Measurements from ENCODE around the gene SLC49A3. TPM values are rescaled to one million over a fixed set of nuclear protein-coding genes. Genes with fewer than 3 reads are reported as not detected.

The SLC49A3 gene
- total and polyA plus RNA-seq, 2 of the 8 experiments (the other 6 are each of a cell fraction or from before 2014, with no cell fraction given) = 5.0 to 8.8 TPM

DNA sequence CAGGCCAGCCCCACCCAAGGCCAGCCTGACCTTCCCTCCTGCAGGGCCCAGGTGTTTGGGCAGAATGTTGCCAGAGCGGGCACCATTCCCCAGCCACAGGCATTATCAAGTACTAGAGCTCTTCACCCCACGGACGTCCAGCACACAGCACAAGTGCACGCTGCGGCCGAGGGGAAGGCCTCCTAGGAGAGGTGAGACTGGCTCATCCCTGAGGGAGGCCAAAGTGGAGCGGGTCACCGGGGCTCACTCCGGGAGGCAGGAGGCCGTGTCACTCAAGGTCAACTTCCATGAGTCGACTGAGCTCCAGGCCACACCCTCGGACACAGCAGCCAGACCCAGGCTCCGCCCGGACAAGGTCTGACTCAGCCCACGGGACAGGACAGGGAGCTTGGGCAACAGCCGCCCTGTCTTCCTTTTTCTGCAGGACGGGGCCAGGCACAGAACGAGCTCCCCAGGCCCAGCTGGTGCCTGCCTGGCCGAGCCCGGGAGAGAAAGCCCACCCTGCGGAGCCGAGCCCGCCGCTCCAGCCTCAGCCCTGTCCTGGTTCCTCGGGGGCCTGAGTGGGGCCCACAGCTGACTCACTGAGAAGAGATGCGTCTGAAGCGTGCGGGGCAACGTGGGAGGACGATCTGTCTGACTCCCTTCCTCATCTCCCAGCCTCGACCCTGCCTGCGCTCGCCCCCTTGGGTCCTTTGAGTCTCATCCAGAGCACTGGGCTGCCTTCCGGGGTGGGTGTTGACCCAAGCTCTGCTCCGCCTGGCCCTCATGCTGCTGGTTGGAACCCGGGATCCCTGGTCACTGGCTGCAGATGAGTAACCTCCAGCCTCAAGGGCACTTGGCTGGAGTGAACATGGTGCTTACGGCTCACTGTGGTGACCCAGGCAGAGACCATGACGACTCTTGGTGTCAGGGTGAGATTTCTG is 1.6 kb downstream of the SLC49A3 start (continued):
- TF ChIP-seq, protein P1, sequence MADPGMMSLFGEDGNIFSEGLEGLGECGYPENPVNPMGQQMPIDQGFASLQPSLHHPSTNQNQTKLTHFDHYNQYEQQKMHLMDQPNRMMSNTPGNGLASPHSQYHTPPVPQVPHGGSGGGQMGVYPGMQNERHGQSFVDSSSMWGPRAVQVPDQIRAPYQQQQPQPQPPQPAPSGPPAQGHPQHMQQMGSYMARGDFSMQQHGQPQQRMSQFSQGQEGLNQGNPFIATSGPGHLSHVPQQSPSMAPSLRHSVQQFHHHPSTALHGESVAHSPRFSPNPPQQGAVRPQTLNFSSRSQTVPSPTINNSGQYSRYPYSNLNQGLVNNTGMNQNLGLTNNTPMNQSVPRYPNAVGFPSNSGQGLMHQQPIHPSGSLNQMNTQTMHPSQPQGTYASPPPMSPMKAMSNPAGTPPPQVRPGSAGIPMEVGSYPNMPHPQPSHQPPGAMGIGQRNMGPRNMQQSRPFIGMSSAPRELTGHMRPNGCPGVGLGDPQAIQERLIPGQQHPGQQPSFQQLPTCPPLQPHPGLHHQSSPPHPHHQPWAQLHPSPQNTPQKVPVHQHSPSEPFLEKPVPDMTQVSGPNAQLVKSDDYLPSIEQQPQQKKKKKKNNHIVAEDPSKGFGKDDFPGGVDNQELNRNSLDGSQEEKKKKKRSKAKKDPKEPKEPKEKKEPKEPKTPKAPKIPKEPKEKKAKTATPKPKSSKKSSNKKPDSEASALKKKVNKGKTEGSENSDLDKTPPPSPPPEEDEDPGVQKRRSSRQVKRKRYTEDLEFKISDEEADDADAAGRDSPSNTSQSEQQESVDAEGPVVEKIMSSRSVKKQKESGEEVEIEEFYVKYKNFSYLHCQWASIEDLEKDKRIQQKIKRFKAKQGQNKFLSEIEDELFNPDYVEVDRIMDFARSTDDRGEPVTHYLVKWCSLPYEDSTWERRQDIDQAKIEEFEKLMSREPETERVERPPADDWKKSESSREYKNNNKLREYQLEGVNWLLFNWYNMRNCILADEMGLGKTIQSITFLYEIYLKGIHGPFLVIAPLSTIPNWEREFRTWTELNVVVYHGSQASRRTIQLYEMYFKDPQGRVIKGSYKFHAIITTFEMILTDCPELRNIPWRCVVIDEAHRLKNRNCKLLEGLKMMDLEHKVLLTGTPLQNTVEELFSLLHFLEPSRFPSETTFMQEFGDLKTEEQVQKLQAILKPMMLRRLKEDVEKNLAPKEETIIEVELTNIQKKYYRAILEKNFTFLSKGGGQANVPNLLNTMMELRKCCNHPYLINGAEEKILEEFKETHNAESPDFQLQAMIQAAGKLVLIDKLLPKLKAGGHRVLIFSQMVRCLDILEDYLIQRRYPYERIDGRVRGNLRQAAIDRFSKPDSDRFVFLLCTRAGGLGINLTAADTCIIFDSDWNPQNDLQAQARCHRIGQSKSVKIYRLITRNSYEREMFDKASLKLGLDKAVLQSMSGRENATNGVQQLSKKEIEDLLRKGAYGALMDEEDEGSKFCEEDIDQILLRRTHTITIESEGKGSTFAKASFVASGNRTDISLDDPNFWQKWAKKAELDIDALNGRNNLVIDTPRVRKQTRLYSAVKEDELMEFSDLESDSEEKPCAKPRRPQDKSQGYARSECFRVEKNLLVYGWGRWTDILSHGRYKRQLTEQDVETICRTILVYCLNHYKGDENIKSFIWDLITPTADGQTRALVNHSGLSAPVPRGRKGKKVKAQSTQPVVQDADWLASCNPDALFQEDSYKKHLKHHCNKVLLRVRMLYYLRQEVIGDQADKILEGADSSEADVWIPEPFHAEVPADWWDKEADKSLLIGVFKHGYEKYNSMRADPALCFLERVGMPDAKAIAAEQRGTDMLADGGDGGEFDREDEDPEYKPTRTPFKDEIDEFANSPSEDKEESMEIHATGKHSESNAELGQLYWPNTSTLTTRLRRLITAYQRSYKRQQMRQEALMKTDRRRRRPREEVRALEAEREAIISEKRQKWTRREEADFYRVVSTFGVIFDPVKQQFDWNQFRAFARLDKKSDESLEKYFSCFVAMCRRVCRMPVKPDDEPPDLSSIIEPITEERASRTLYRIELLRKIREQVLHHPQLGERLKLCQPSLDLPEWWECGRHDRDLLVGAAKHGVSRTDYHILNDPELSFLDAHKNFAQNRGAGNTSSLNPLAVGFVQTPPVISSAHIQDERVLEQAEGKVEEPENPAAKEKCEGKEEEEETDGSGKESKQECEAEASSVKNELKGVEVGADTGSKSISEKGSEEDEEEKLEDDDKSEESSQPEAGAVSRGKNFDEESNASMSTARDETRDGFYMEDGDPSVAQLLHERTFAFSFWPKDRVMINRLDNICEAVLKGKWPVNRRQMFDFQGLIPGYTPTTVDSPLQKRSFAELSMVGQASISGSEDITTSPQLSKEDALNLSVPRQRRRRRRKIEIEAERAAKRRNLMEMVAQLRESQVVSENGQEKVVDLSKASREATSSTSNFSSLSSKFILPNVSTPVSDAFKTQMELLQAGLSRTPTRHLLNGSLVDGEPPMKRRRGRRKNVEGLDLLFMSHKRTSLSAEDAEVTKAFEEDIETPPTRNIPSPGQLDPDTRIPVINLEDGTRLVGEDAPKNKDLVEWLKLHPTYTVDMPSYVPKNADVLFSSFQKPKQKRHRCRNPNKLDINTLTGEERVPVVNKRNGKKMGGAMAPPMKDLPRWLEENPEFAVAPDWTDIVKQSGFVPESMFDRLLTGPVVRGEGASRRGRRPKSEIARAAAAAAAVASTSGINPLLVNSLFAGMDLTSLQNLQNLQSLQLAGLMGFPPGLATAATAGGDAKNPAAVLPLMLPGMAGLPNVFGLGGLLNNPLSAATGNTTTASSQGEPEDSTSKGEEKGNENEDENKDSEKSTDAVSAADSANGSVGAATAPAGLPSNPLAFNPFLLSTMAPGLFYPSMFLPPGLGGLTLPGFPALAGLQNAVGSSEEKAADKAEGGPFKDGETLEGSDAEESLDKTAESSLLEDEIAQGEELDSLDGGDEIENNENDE (IDR thresholded peaks at IDR 0.05; ENCODE audit: insufficient replicate concordance, low read length) = no peak
- no peak for TF ChIP-seq TBP (IDR thresholded peaks at IDR 0.05; ENCODE audit: low read depth, low read length)
- no peak for TF ChIP-seq KDM4A (IDR thresholded peaks at IDR 0.05; ENCODE audit: low read depth, low read length, severe bottlenecking)
- TF ChIP-seq SIN3A (conservative IDR thresholded peaks at IDR 0.05 in 1 of 2, IDR thresholded peaks at IDR 0.05 in 1 of 2; ENCODE audit: low read depth in 1 of 2, low read length in 2 of 2) = no peak
- TF ChIP-seq NRF1 (IDR thresholded peaks at IDR 0.05; ENCODE audit: low read depth, low read length) = no peak

All from H1 (cell line).